NCI-H2107 treated with DMSO at 0.1 percent for 48 hours (cell line): ENCODE measurements around the gene NLRP7.

ENCODE experiments used
- DNase-seq: peaks from one replicate; lab custom pipeline; 2025; ENCODE audit not compliant: unreplicated experiment; lab: John Stamatoyannopoulos, UW

Gene NLRP7

DNA sequence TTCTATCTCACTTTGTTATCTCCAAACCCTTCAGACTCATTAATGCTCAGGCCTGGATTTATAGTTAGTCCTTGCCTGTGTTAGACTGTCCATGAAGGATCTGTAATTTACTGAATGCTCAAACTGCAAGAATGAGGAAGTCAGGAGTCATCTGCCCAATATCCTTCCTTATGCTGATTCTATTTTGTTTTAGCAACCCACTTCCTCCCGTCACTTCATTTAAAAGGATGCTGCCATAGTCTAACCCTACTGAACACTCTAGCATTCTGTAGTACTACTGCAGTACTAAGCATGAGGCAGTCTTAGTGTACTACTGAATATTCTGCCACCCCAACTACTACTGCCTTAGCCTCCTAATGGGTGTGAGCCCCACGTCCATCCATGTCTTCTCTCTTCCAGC lies 71.8 kb downstream of the NLRP7 start:
- no peak for DNase-seq

DNA sequence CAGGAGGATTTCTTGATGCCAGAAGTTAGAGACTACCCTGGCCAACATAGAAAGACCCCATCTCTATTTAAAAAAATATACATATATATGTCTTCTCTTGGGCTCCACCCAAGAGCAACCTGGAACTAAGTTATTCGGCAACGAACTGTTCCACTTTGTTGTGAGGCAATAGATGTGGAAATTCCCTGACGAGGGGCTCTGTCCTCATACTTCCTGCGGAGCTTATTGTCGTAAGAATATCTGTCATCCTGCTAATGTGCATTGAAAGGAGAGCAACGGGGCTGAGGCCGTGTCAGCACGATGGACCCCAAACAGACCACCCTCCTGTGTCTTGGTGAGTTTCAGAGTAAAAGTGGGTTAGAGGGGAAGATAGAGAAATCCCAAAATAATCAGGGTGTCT lies 73.3 kb downstream of the NLRP7 start, which contains the start of gene FCAR:
Gene FCAR (plus strand): TSS at position 246 of the 400 bp plus-strand sequence. CDS start 55 bp downstream, at position 301.
- DNase-seq, result no peak
